GM21737 (cell line): ENCODE measurements around the gene OPCML.

Experiments
- ATAC-seq: cut with Tn5 transposase; IDR thresholded peaks from one replicate; pipeline ENCODE4 v1.9.1; 2021; ENCODE audit warnings: mild to moderate bottlenecking, moderate library complexity; ENCODE audit not compliant: unreplicated experiment

Gene OPCML

GRCh38 chr11:133202816-133203215 is 329.5 kb downstream of the OPCML start:
- no peak for ATAC-seq

GRCh38 chr11:133198438-133198837 is 333.9 kb downstream of the OPCML start:
- no peak for ATAC-seq

GRCh38 chr11:133197425-133197824 is 334.9 kb downstream of the OPCML start:
- ATAC-seq, result no peak

- ATAC-seq, result no peak
Observed at GRCh38 chr11:133191931-133192330, 340.4 kb downstream of the OPCML start.

GRCh38 chr11:133181667-133182066 is 350.6 kb downstream of the OPCML start:
- ATAC-seq, result no peak

GRCh38 chr11:133181066-133181465 is 351.2 kb downstream of the OPCML start:
- ATAC-seq, result no peak

- ATAC-seq, result no peak
Observed at GRCh38 chr11:133180201-133180600, 352.1 kb downstream of the OPCML start.

GRCh38 chr11:133176748-133177147 is 355.6 kb downstream of the OPCML start:
- ATAC-seq, result no peak

GRCh38 chr11:133175103-133175502 is 357.2 kb downstream of the OPCML start:
- no peak for ATAC-seq

GRCh38 chr11:133173810-133174412 is 358.4 kb downstream of the OPCML start:
- no peak for ATAC-seq

- no peak for ATAC-seq
Observed at GRCh38 chr11:133172349-133172748, 360.0 kb downstream of the OPCML start.

- ATAC-seq, result no peak
Observed at GRCh38 chr11:133171374-133171773, 360.9 kb downstream of the OPCML start.

GRCh38 chr11:133168016-133168415 is 364.3 kb downstream of the OPCML start:
- ATAC-seq, result no peak

GRCh38 chr11:133166662-133167061 is 365.6 kb downstream of the OPCML start:
- no peak for ATAC-seq

GRCh38 chr11:133164986-133165385 is 367.3 kb downstream of the OPCML start:
- ATAC-seq, result no peak

- no peak for ATAC-seq
Observed at GRCh38 chr11:133163463-133164419, 368.6 kb downstream of the OPCML start.

GRCh38 chr11:133162227-133162626 is 370.1 kb downstream of the OPCML start:
- no peak for ATAC-seq

GRCh38 chr11:133160754-133161153 is 371.5 kb downstream of the OPCML start:
- no peak for ATAC-seq

GRCh38 chr11:133156986-133157745 is 375.1 kb downstream of the OPCML start:
- ATAC-seq, result no peak

- no peak for ATAC-seq
Observed at GRCh38 chr11:133154781-133155180, 377.5 kb downstream of the OPCML start.

- no peak for ATAC-seq
Observed at GRCh38 chr11:133154076-133154475, 378.2 kb downstream of the OPCML start.
